B cell (primary cell): ENCODE results near the gene CCDC126. TPM values are rescaled to one million over a fixed set of nuclear protein-coding genes. Genes with fewer than 3 reads are reported as not detected.

Experiments
- ATAC-seq: fragments of 200-7000 bp; cut with Tn5 transposase; one replicate; pipeline ENCODE4 v1.10.0; 2021; ENCODE audit warnings: low read depth, mild to moderate bottlenecking, moderate number of reproducible peaks, moderate library complexity
- CTCF ChIA-PET: fragments of 350-600 bp; sonication (Branson Sonifier 250); formaldehyde crosslinking; loops from one replicate; lab custom pipeline; 2021; ENCODE audit warnings: antibody characterized with exemption, inconsistent platforms; lab: Charles Lee
- POLR2A ChIA-PET: fragments of 350-600 bp; sonication (Branson Sonifier 250); formaldehyde crosslinking; loops from one replicate; lab custom pipeline; 2021; ENCODE audit warnings: antibody characterized with exemption; lab: Charles Lee
- DNase-seq: peaks from one replicate; pipeline ENCODE4 v3.0.0; 2013
- H2AFZ ChIP-seq: 2 replicates; pipeline ENCODE4 v1.6.1; 2012; ENCODE audit warnings: mild to moderate bottlenecking, low read depth, low read length; ENCODE audit not compliant: insufficient read depth, poor library complexity, severe bottlenecking
- H3K27ac ChIP-seq, 2 donors: 1 replicate in 1 of 2; 2 replicates in 1 of 2; pipeline ENCODE4 v1.5.1; 2012 to 2013; ENCODE audit warnings: low read length in 2 of 2, mild to moderate bottlenecking in 2 of 2, moderate library complexity in 1 of 2
- H3K27me3 ChIP-seq, 4 experiments: fragments of 200-600 bp in 1 of 4; sonication (generic) in 1 of 4; replicated peaks in 1 of 4; 1 replicate in 2 of 4; 2 replicates in 2 of 4; pipeline versions ENCODE4 v1.6.1 to v1.7.0; 2013 to 2016; ENCODE audit warnings: low read length in 3 of 4, mild to moderate bottlenecking in 2 of 4, mixed read lengths in 1 of 4, moderate library complexity in 1 of 4; ENCODE audit not compliant: insufficient read depth in 4 of 4, control insufficient read depth in 3 of 4; ENCODE audit errors: control extremely low read depth in 1 of 4
- H3K36me3 ChIP-seq, 2 experiments: replicated peaks in 1 of 2; 1 replicate in 1 of 2; 2 replicates in 1 of 2; pipeline versions ENCODE4 v1.6.1 to v1.7.1; 2013; ENCODE audit warnings: low read length in 1 of 2; ENCODE audit not compliant: insufficient read depth in 2 of 2, control insufficient read depth in 1 of 2; ENCODE audit errors: control extremely low read depth in 1 of 2, extremely low read depth in 1 of 2
- H3K4me1 ChIP-seq, 2 donors: fragments of 200-600 bp in 1 of 2; sonication (generic) in 1 of 2; 1 replicate in 1 of 2; 2 replicates in 1 of 2; pipeline versions ENCODE4 v1.5.1 to v1.6.1; 2013 to 2017; ENCODE audit warnings: low read length in 2 of 2; ENCODE audit not compliant: control insufficient read depth in 2 of 2, insufficient read depth in 2 of 2
- H3K4me2 ChIP-seq: replicated peaks from 2 replicates; pipeline ENCODE3; 2012; ENCODE audit warnings: mild to moderate bottlenecking, low read depth, low read length; ENCODE audit not compliant: poor library complexity, severe bottlenecking
- H3K4me3 ChIP-seq, 5 experiments: fragments of 200-600 bp in 1 of 5; sonication (generic) in 1 of 5; 1 replicate in 3 of 5; 2 replicates in 2 of 5; pipeline versions ENCODE4 v1.5.1 to v1.7.0; 2011 to 2016; ENCODE audit warnings: low read length in 4 of 5, mild to moderate bottlenecking in 4 of 5, low read depth in 2 of 5, control low read depth in 1 of 5, moderate library complexity in 1 of 5; ENCODE audit not compliant: insufficient read depth in 1 of 5; ENCODE audit errors: control extremely low read depth in 1 of 5, extremely low read depth in 1 of 5
- H3K79me2 ChIP-seq: fragments of 200-600 bp; sonication (generic); one replicate; pipeline ENCODE4 v1.6.0; 2016; ENCODE audit warnings: low read length; ENCODE audit not compliant: control insufficient read depth, insufficient read depth
- H3K9ac ChIP-seq: fragments of 200-600 bp; sonication (generic); 2 replicates; pipeline ENCODE4 v1.6.1; 2017; ENCODE audit warnings: mild to moderate bottlenecking, low read length, moderate library complexity
- H3K9me3 ChIP-seq, 3 donors: one replicate each; pipeline versions ENCODE4 v1.6.1 to v1.7.1; 2013; ENCODE audit warnings: low read length in 2 of 3; ENCODE audit not compliant: control insufficient read depth in 2 of 3, insufficient read depth in 1 of 3; ENCODE audit errors: control extremely low read depth in 1 of 3
- H4K20me1 ChIP-seq: 2 replicates; pipeline ENCODE4 v1.6.0; 2012; ENCODE audit warnings: mild to moderate bottlenecking, low read length; ENCODE audit not compliant: insufficient read depth, control insufficient read depth, poor library complexity, severe bottlenecking
- H3K27ac Mint-ChIP-seq: one replicate; pipeline ENCODE4 v1.8.0; 2021; ENCODE audit warnings: mixed read lengths
- H3K27me3 Mint-ChIP-seq: one replicate; pipeline ENCODE4 v1.8.0; 2021; ENCODE audit warnings: mixed read lengths
- H3K4me1 Mint-ChIP-seq: one replicate; pipeline ENCODE4 v1.8.0; 2021; ENCODE audit warnings: mixed read lengths
- H3K4me3 Mint-ChIP-seq: one replicate; pipeline ENCODE4 v1.8.0; 2021; ENCODE audit warnings: mixed read lengths
- H3K9me3 Mint-ChIP-seq: one replicate; pipeline ENCODE4 v1.8.0; 2022; ENCODE audit warnings: mixed read lengths; ENCODE audit not compliant: insufficient read depth
- CTCF ChIP-seq: fragments of 200-600 bp; IDR thresholded peaks from one replicate; pipeline ENCODE4 v1.8.0; 2022; ENCODE audit warnings: antibody characterized with exemption, mild to moderate bottlenecking
- EZH2 ChIP-seq: IDR thresholded peaks from 2 replicates; pipeline ENCODE4 v1.6.1; 2012; ENCODE audit warnings: borderline replicate concordance, low read depth, mild to moderate bottlenecking, moderate library complexity, low read length; ENCODE audit not compliant: insufficient read depth, poor library complexity, severe bottlenecking
- WGBS: methylation state at CpG from one replicate; pipeline ENCODE4 v1.1.5; 2013; ENCODE audit warnings: missing lambda C conversion rate; ENCODE audit not compliant: insufficient coverage; 5-methylcytosine and 5-hydroxymethylcytosine counted together
- intact Hi-C: fragments of 100-400 bp; cut with micrococcal nuclease; formaldehyde crosslinking; loops from one replicate; pipeline ENCODE4 v1.10.0; 2022
- polyA plus RNA-seq: library from polyadenylated mRNA; depleted of rRNA; stranded (reverse); fragments of >200 nt; gene quantifications from 2 replicates; pipeline ENCODE4 v1.2.3, GENCODE V29; 2012
- total RNA-seq, 2 donors: library from RNA; stranded (reverse); fragments of 120-200 nt in 1 of 2; gene quantifications; 1 replicate in 1 of 2; 2 replicates in 1 of 2; pipeline versions ENCODE4 v1.2.3 to v1.2.4, GENCODE V29; 2013 to 2022

Gene CCDC126
- total and polyA plus RNA-seq, 2 donors (not counting 1 experiment from before 2014, with no cell fraction given) = 3.1 to 18.0 TPM

GRCh38 chr7:23617482-23617881, 20.3 kb downstream of the CCDC126 start:
- Histone ChIP-seq H3K9ac (no peak overlapping the region), H3K27ac (no peak overlapping the region), H3K9me3 (peaks cover 0 to 22% (median 19%) of the 10 kb centered on the region in 3 donors), H2AFZ (no peak overlapping the region), H4K20me1 (no peaks in the 10 kb centered on the region), H3K4me2 (no peak overlapping the region), H3K4me3 (no peak overlapping the region), H3K27me3 (no peaks in the 10 kb centered on the region), H3K79me2 (no peaks in the 10 kb centered on the region), H3K36me3 (peaks cover 0 to 24% of the 10 kb centered on the region in 2 experiments), H3K4me1 (no peaks in the 10 kb centered on the region)
- ATAC-seq = no peak
- no peak for DNase-seq
- intact Hi-C loops = no loop called here
- POLR2A ChIA-PET = interaction anchor here (0.6 kb wide), 1 partner anchor 32 kb away, joined by 4 read pairs; no protein-coding TSS in a partner anchor
- TF ChIP-seq EZH2 (no peak), CTCF (no peak)
- no peak overlapping the region for H3K27ac Mint-ChIP-seq
- no peaks in the 10 kb centered on the region for H3K4me1 Mint-ChIP-seq
- peaks cover 12% of the 10 kb centered on the region for H3K9me3 Mint-ChIP-seq
- H3K27me3 Mint-ChIP-seq = no peaks in the 10 kb centered on the region
- no CpG with 5 or more reads among the region's 1 CpG for WGBS
- H3K4me3 Mint-ChIP-seq = no peak overlapping the region
- CTCF ChIA-PET = no interaction called here

DNA sequence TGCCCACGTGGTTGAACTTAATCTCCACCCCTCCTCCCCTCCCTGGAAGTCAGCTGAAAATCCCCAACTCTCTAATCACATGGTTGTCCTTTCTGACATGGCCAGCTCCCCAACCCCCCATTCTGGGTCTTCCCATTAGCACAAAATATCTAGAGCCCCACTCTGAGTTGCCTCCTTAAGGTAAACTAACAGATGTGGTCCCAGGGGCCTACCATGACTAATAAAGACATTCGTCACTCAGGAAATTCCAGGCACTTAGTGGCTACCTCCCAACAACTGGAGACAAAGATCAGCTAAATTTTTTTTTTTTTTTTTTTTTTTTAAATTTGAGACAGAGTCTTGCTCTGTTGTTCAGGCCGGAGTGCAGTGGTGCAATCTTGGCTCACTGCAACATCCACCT, 21.1 kb downstream of the CCDC126 start:
- WGBS = 100% methylated on average over 1 of the region's 3 CpGs
- ChIA-PET CTCF (interaction anchor here (1.6 kb wide), 1 partner anchor 10 kb away, joined by 3 read pairs; no protein-coding TSS in a partner anchor), POLR2A (interaction anchor here (0.7 kb wide), 1 partner anchor 1159 kb away, joined by 8 read pairs; no protein-coding TSS in a partner anchor)
- ATAC-seq (no peak), DNase-seq (no peak)
- Mint-ChIP-seq H3K27me3 (no peaks in the 10 kb centered on the region), H3K9me3 (peaks cover 12% of the 10 kb centered on the region), H3K4me1 (no peaks in the 10 kb centered on the region), H3K4me3 (no peak overlapping the region), H3K27ac (no peak overlapping the region)
- no peak overlapping the region for H3K9ac ChIP-seq
- H3K79me2 ChIP-seq = peaks cover 5% of the 10 kb centered on the region
- H3K4me1 ChIP-seq = no peaks in the 10 kb centered on the region
- H4K20me1 ChIP-seq = no peaks in the 10 kb centered on the region
- intact Hi-C loops = no loop called here
- no peak for TF ChIP-seq EZH2
- TF ChIP-seq CTCF = no peak
- no peak overlapping the region for H3K4me3 ChIP-seq
- H3K9me3 ChIP-seq = peaks cover 0 to 22% (median 15%) of the 10 kb centered on the region in 3 donors
- H3K36me3 ChIP-seq = peaks cover 0 to 17% of the 10 kb centered on the region in 2 experiments
- H3K4me2 ChIP-seq = no peak overlapping the region
- H2AFZ ChIP-seq = no peak overlapping the region
- H3K27ac ChIP-seq = no peak overlapping the region
- H3K27me3 ChIP-seq = no peaks in the 10 kb centered on the region
